NB4 (cell line): ENCODE results near the gene LRRC4.

Experiments used
- POLR2A ChIP-seq: IDR thresholded peaks from 2 replicates; pipeline ENCODE4 v1.6.1; 2011; ENCODE audit warnings: mild to moderate bottlenecking; ENCODE audit not compliant: insufficient read length; ENCODE audit errors: extremely low read depth
- TF ChIP-seq, protein P1 (sequence below): IDR thresholded peaks from one replicate; pipeline ENCODE4 v1.5.1; 2012; ENCODE audit warnings: low read depth, low read length

- TF ChIP-seq, protein P1, sequence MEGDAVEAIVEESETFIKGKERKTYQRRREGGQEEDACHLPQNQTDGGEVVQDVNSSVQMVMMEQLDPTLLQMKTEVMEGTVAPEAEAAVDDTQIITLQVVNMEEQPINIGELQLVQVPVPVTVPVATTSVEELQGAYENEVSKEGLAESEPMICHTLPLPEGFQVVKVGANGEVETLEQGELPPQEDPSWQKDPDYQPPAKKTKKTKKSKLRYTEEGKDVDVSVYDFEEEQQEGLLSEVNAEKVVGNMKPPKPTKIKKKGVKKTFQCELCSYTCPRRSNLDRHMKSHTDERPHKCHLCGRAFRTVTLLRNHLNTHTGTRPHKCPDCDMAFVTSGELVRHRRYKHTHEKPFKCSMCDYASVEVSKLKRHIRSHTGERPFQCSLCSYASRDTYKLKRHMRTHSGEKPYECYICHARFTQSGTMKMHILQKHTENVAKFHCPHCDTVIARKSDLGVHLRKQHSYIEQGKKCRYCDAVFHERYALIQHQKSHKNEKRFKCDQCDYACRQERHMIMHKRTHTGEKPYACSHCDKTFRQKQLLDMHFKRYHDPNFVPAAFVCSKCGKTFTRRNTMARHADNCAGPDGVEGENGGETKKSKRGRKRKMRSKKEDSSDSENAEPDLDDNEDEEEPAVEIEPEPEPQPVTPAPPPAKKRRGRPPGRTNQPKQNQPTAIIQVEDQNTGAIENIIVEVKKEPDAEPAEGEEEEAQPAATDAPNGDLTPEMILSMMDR, result no peak
- no peak for TF ChIP-seq POLR2A
Observed at GRCh38 chr7:127993987-127994386, 37.2 kb downstream of the LRRC4 start.
